Measurements from ENCODE around the gene CD302. TPM values are rescaled to one million over a fixed set of nuclear protein-coding genes. Genes with fewer than 3 reads are reported as not detected.
"Not testable (repeated sequence)": the region's sequence is repeated elsewhere in the genome, so short reads cannot be mapped to it uniquely, and the experiment has no call there.

CD302 gene
- total RNA-seq, 1 donor from 2014 or later: 109 TPM

GRCh38 chr2:159748089-159748488 lies 49.9 kb downstream of the CD302 start:
- H3K9me3 ChIP-seq: no peaks in the 10 kb centered on the region
- TF ChIP-seq CTCF (IDR thresholded peaks at IDR 0.05): no peak
- H3K36me3 ChIP-seq: peaks cover 89% of the 10 kb centered on the region
- H3K27me3 ChIP-seq: no peaks in the 10 kb centered on the region
- no peak overlapping the region for H3K27ac ChIP-seq
- ATAC-seq (no peak), DNase-seq (no peak)
- no peak overlapping the region for H3K4me3 ChIP-seq
- intact Hi-C loops (cut with DNase I): no loop called here
- H3K4me1 ChIP-seq: no peaks in the 10 kb centered on the region

GRCh38 chr2:159745237-159745636 lies 52.8 kb downstream of the CD302 start:
- ATAC-seq; H3K4me1 ChIP-seq; H3K4me3 ChIP-seq; H3K27me3 ChIP-seq; H3K27ac ChIP-seq; DNase-seq; H3K9me3 ChIP-seq; intact Hi-C loops (cut with DNase I): not testable (repeated sequence)
- H3K36me3 ChIP-seq: peaks cover 74% of the 10 kb centered on the region

GRCh38 chr2:159744363-159744762 lies 53.6 kb downstream of the CD302 start:
- Histone ChIP-seq H3K27ac (no peak overlapping the region), H3K36me3 (peaks cover 65% of the 10 kb centered on the region)
- no peak for DNase-seq

GRCh38 chr2:159742846-159743245 lies 55.2 kb downstream of the CD302 start:
- no peaks in the 10 kb centered on the region for H3K9me3 ChIP-seq
- no peak overlapping the region for H3K27ac ChIP-seq
- TF ChIP-seq CTCF (IDR thresholded peaks at IDR 0.05): no peak
- no peak for DNase-seq
- H3K4me3 ChIP-seq: no peak overlapping the region
- H3K36me3 ChIP-seq: peaks cover 51% of the 10 kb centered on the region
- ATAC-seq: no peak
- H3K4me1 ChIP-seq: no peaks in the 10 kb centered on the region
- intact Hi-C loops (cut with DNase I): no loop called here
- no peaks in the 10 kb centered on the region for H3K27me3 ChIP-seq

More at GRCh38 chr2:159744363-159744762, 53.6 kb downstream of the CD302 start:
- Histone ChIP-seq H3K9me3 (no peaks in the 10 kb centered on the region), H3K4me1 (no peaks in the 10 kb centered on the region), H3K27me3 (no peaks in the 10 kb centered on the region), H3K4me3 (no peak overlapping the region)
- no peak for TF ChIP-seq CTCF (IDR thresholded peaks at IDR 0.05)
- intact Hi-C loops (cut with DNase I): no loop called here
- peak; percentile 56 for ATAC-seq

- Histone ChIP-seq H3K27ac (no peak overlapping the region), H3K9me3 (no peaks in the 10 kb centered on the region), H3K27me3 (no peaks in the 10 kb centered on the region), H3K4me1 (no peaks in the 10 kb centered on the region), H3K4me3 (no peak overlapping the region), H3K36me3 (peaks cover 45% of the 10 kb centered on the region)
- peak; percentile 79 for ATAC-seq
- intact Hi-C loops (cut with DNase I): no loop called here
- no peak for DNase-seq
- TF ChIP-seq CTCF (IDR thresholded peaks at IDR 0.05): no peak
Observed at GRCh38 chr2:159738509-159739390, 59.3 kb downstream of the CD302 start.

GRCh38 chr2:159737917-159738296 lies 60.1 kb downstream of the CD302 start:
- no peaks in the 10 kb centered on the region for H3K9me3 ChIP-seq
- DNase-seq (no peak), ATAC-seq (peak; percentile 32)
- intact Hi-C loops (cut with DNase I): no loop called here
- H3K36me3 ChIP-seq: peaks cover 43% of the 10 kb centered on the region
- TF ChIP-seq CTCF (IDR thresholded peaks at IDR 0.05): no peak
- H3K4me1 ChIP-seq: no peaks in the 10 kb centered on the region
- H3K27ac ChIP-seq: no peak overlapping the region
- no peak overlapping the region for H3K4me3 ChIP-seq
- H3K27me3 ChIP-seq: no peaks in the 10 kb centered on the region

Data from upper lobe of right lung (tissue), 1 donor.